Nephron progenitor cell (in vitro differentiated cells): ENCODE data around the gene HACD3.
"Not testable (repeated sequence)": the region's sequence is repeated elsewhere in the genome, so short reads cannot be mapped to it uniquely, and the experiment has no call there.

Source experiments
- DNase-seq: peaks from one replicate; pipeline ENCODE4 v3.0.0; 2021
- H3K27ac Mint-ChIP-seq: 2 replicates; pipeline ENCODE4 v1.8.0; 2021; ENCODE audit warnings: mild to moderate bottlenecking, moderate library complexity, mixed read lengths
- H3K27me3 Mint-ChIP-seq: 2 replicates; pipeline ENCODE4 v1.8.0; 2021; ENCODE audit warnings: mild to moderate bottlenecking, low read depth, mixed read lengths; ENCODE audit not compliant: poor library complexity
- H3K36me3 Mint-ChIP-seq: 2 replicates; pipeline ENCODE4 v1.8.0; 2021; ENCODE audit warnings: low read depth, mixed read lengths
- H3K4me1 Mint-ChIP-seq: 2 replicates; pipeline ENCODE4 v1.8.0; 2021; ENCODE audit warnings: mixed read lengths
- H3K4me3 Mint-ChIP-seq: 2 replicates; pipeline ENCODE4 v1.8.0; 2021; ENCODE audit warnings: mild to moderate bottlenecking, moderate library complexity, mixed read lengths
- H3K9me3 Mint-ChIP-seq: 2 replicates; pipeline ENCODE4 v1.8.0; 2021; ENCODE audit warnings: mild to moderate bottlenecking, moderate library complexity, mixed read lengths
- CTCF ChIP-seq: fragments of 200-600 bp; sonication (generic); IDR thresholded peaks from 2 replicates; pipeline ENCODE4 v1.5.0; 2021; ENCODE audit warnings: antibody characterized with exemption

HACD3 gene

GRCh38 chr15:65611888-65612615, 81.8 kb downstream of the HACD3 start:
- DNase-seq, result peak; percentile 8
- peaks cover 16% of the 10 kb centered on the region for H3K36me3 Mint-ChIP-seq
- peaks cover 52% of the 10 kb centered on the region for H3K4me1 Mint-ChIP-seq
- H3K27me3 Mint-ChIP-seq, result peaks cover 7% of the 10 kb centered on the region
- peak overlapping the region; percentile 95 for H3K4me3 Mint-ChIP-seq
- H3K27ac Mint-ChIP-seq, result peak overlapping the region; percentile 99
- peaks cover 10% of the 10 kb centered on the region for H3K9me3 Mint-ChIP-seq
- no peak for TF ChIP-seq CTCF

- DNase-seq, result no peak
- peaks cover 47% of the 10 kb centered on the region for H3K4me1 Mint-ChIP-seq
- H3K36me3 Mint-ChIP-seq, result peaks cover 11% of the 10 kb centered on the region
- H3K4me3 Mint-ChIP-seq, result peak overlapping the region; percentile 95
- peak overlapping the region; percentile 99 for H3K27ac Mint-ChIP-seq
- TF ChIP-seq CTCF, result no peak
- peaks cover 7% of the 10 kb centered on the region for H3K27me3 Mint-ChIP-seq
- H3K9me3 Mint-ChIP-seq, result peaks cover 15% of the 10 kb centered on the region
Measured at GRCh38 chr15:65612616-65612946, 82.3 kb downstream of the HACD3 start.

GRCh38 chr15:65612949-65613744, 82.9 kb downstream of the HACD3 start:
- Mint-ChIP-seq H3K4me3 (no peak overlapping the region), H3K4me1 (peaks cover 44% of the 10 kb centered on the region), H3K36me3 (peaks cover 8% of the 10 kb centered on the region), H3K9me3 (peaks cover 15% of the 10 kb centered on the region), H3K27me3 (peaks cover 7% of the 10 kb centered on the region), H3K27ac (peak overlapping the region; percentile 51)
- no peak for TF ChIP-seq CTCF
- DNase-seq, result no peak

GRCh38 chr15:65615887-65616286, 85.6 kb downstream of the HACD3 start:
- not testable (repeated sequence) for H3K36me3 Mint-ChIP-seq, H3K27me3 Mint-ChIP-seq, H3K27ac Mint-ChIP-seq, DNase-seq, H3K4me3 Mint-ChIP-seq
- H3K9me3 Mint-ChIP-seq, result peaks cover 15% of the 10 kb centered on the region
- H3K4me1 Mint-ChIP-seq, result peaks cover 34% of the 10 kb centered on the region

- no peak overlapping the region for H3K27ac Mint-ChIP-seq
- TF ChIP-seq CTCF, result no peak
- peaks cover 20% of the 10 kb centered on the region for H3K4me1 Mint-ChIP-seq
- no peak for DNase-seq
- H3K36me3 Mint-ChIP-seq, result peaks cover 8% of the 10 kb centered on the region
- H3K4me3 Mint-ChIP-seq, result no peak overlapping the region
- peaks cover 15% of the 10 kb centered on the region for H3K9me3 Mint-ChIP-seq
- peaks cover 2% of the 10 kb centered on the region for H3K27me3 Mint-ChIP-seq
Measured at GRCh38 chr15:65618560-65619109, 88.4 kb downstream of the HACD3 start.

GRCh38 chr15:65619626-65620290, 89.5 kb downstream of the HACD3 start:
- no peak overlapping the region for H3K27ac Mint-ChIP-seq
- H3K4me1 Mint-ChIP-seq, result peaks cover 15% of the 10 kb centered on the region
- no peak for TF ChIP-seq CTCF
- no peak for DNase-seq
- no peaks in the 10 kb centered on the region for H3K27me3 Mint-ChIP-seq
- H3K4me3 Mint-ChIP-seq, result no peak overlapping the region
- peaks cover 15% of the 10 kb centered on the region for H3K9me3 Mint-ChIP-seq
- peaks cover 5% of the 10 kb centered on the region for H3K36me3 Mint-ChIP-seq
